Activated CD8-positive, alpha-beta T cell treated with anti-CD3 and anti-CD28 coated beads, Interleukin-2, amount 10 ng/mL, durations not matched to agents 7 days and 5 days (primary cell): ENCODE data around the gene MNAT1. TPM values are rescaled to one million over a fixed set of nuclear protein-coding genes. Genes with fewer than 3 reads are reported as not detected.
"Not testable (repeated sequence)": the region's sequence is repeated elsewhere in the genome, so short reads cannot be mapped to it uniquely, and the experiment has no call there.

Source experiments
- ATAC-seq: fragments of 150-1000 bp; cut with Tn5 transposase; one replicate; pipeline ENCODE4 v1.10.0; 2021; ENCODE audit warnings: moderate library complexity
- CTCF ChIA-PET: fragments of 350-600 bp; sonication (Branson Sonifier 250); formaldehyde crosslinking; loops from one replicate; lab custom pipeline; 2021; ENCODE audit warnings: antibody characterized with exemption; lab: Charles Lee
- POLR2A ChIA-PET: fragments of 350-600 bp; sonication (Branson Sonifier 250); formaldehyde crosslinking; loops from one replicate; lab custom pipeline; 2021; ENCODE audit warnings: antibody characterized with exemption; lab: Charles Lee
- DNase-seq: peaks from one replicate; pipeline ENCODE4 v3.0.0-alpha.2; 2020
- H3K27ac Mint-ChIP-seq: one replicate; pipeline ENCODE4 v1.8.0; 2021; ENCODE audit warnings: mild to moderate bottlenecking, mixed read lengths
- H3K27me3 Mint-ChIP-seq: one replicate; pipeline ENCODE4 v1.8.0; 2021; ENCODE audit warnings: low read depth, mixed read lengths
- H3K36me3 Mint-ChIP-seq: one replicate; pipeline ENCODE4 v1.8.0; 2021; ENCODE audit warnings: low read depth, mixed read lengths
- H3K4me1 Mint-ChIP-seq: one replicate; pipeline ENCODE4 v1.8.0; 2021; ENCODE audit warnings: low read depth, mixed read lengths
- H3K4me3 Mint-ChIP-seq: one replicate; pipeline ENCODE4 v1.8.0; 2021; ENCODE audit warnings: mild to moderate bottlenecking, mixed read lengths
- H3K9me3 Mint-ChIP-seq: one replicate; pipeline ENCODE4 v1.8.0; 2022; ENCODE audit warnings: mixed read lengths; ENCODE audit not compliant: insufficient read depth
- total RNA-seq, 2 experiments: library from RNA; stranded (reverse); gene quantifications; one replicate each; pipeline ENCODE4 v1.2.3, GENCODE V29; 2021

The MNAT1 gene
- total RNA-seq, 2 experiments from 2014 or later: 36.0 to 44.9 TPM

DNA sequence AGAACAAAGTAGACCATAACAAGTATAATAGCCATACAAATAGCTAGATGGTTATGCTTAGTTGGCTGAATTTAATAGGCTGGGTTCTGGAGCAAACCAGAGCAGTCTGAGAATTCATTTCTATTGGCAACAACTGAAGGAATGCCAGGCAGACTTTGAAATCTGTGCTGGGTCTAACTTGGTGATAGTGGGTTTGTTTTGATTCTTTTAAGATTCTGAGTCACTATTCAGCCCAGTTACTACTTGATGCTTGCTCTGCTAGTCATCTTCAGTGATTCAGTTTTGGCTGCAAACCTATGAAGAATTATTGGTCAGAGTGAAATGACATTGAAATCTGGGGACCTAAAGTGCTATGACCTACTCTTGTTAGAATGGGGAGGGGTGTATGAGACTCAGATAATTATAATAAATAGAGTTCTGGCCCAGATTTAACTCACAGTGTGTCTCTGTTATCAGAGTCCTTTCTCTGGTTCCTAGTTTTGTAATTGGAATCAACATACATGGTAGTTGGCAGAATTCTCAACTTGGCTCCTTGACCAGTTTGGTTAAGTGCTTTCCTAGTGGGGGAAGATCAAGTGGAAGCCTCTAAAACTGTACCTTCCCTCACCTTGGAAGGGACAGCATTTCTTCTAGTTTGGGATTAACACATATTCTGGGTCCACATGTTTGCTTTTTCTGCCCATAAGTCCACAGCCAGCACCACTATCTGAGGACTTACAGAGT is 43.5 kb downstream of the MNAT1 start:
- Mint-ChIP-seq H3K27ac (no peak overlapping the region), H3K9me3 (no peaks in the 10 kb centered on the region), H3K36me3 (peaks cover 4% of the 10 kb centered on the region), H3K4me3 (no peak overlapping the region), H3K27me3 (no peaks in the 10 kb centered on the region), H3K4me1 (no peaks in the 10 kb centered on the region)
- DNase-seq (no peak), ATAC-seq (no peak)
- ChIA-PET POLR2A (no interaction called here), CTCF (no interaction called here)

DNA sequence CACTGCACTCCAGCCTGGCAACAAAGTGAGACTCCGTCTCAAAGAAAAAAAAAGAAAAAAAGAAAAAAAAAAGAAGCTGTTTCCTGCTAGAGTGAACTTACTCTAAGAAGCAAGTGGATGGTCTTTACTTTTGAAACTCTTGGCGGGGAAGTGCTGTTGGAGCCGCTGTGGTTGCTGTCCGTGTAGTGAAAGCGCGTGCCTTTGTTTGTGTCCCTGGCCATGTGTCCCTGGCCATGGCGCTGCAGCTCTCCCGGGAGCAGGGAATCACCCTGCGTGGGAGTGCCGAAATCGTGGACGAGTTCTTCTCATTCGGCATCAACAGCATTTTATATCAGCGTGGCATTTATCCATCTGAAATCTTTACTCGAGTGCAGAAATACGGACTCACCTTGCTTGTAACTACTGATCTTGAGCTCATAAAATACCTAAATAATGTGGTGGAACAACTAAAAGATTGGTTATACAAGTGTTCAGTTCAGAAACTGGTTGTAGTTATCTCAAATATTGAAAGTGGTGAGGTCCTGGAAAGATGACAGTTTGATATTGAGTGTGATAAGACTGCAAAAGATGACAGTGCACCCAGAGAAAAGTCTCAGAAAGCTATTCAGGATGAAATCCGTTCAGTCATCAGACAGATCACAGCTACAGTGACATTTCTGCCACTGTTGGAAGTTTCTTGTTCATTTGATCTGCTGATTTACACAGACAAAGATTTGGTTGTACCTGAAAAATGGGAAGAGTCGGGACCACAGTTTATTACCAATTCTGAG is 45.4 kb downstream of the MNAT1 start:
- H3K27ac Mint-ChIP-seq, H3K36me3 Mint-ChIP-seq, H3K9me3 Mint-ChIP-seq, H3K4me1 Mint-ChIP-seq, H3K27me3 Mint-ChIP-seq, CTCF ChIA-PET, H3K4me3 Mint-ChIP-seq, ATAC-seq, DNase-seq, POLR2A ChIA-PET: not testable (repeated sequence)

GRCh38 chr14:60780558-60780957 is 46.0 kb downstream of the MNAT1 start:
- H3K27me3 Mint-ChIP-seq, H3K4me1 Mint-ChIP-seq, DNase-seq, H3K9me3 Mint-ChIP-seq, ATAC-seq, H3K27ac Mint-ChIP-seq, H3K36me3 Mint-ChIP-seq, POLR2A ChIA-PET, CTCF ChIA-PET, H3K4me3 Mint-ChIP-seq: not testable (repeated sequence)

DNA sequence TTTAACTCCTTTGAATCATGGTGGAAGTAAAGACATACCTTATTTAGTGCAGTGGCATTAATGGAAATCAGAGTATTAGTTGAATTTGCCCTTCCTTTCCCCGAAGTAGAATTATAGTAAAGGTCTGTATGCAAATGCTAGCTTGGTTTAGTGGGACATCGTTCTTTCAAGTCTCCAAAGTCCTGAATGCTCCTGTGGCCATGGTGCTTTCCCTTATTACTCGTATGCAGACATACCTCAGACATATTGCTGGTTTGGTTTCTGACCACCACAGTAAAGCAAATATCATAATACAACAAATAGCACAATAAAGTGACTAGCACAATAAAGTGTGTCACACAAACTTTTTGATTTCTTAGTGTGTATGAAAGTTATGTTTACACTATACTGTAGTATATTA is 52.3 kb downstream of the MNAT1 start:
- ChIA-PET POLR2A (no interaction called here), CTCF (no interaction called here)
- no peak overlapping the region for H3K27ac Mint-ChIP-seq
- peaks cover 12% of the 10 kb centered on the region for H3K36me3 Mint-ChIP-seq
- no peaks in the 10 kb centered on the region for H3K27me3 Mint-ChIP-seq
- ATAC-seq (no peak), DNase-seq (no peak)
- H3K4me1 Mint-ChIP-seq: no peaks in the 10 kb centered on the region
- H3K9me3 Mint-ChIP-seq: no peaks in the 10 kb centered on the region
- no peak overlapping the region for H3K4me3 Mint-ChIP-seq

- H3K27ac Mint-ChIP-seq: no peak overlapping the region
- H3K4me3 Mint-ChIP-seq: no peak overlapping the region
- ChIA-PET CTCF (no interaction called here), POLR2A (interaction anchor here (0.6 kb wide), 1 partner anchor 54 kb away, joined by 3 read pairs; no protein-coding TSS in a partner anchor)
- no peaks in the 10 kb centered on the region for H3K9me3 Mint-ChIP-seq
- peaks cover 2% of the 10 kb centered on the region for H3K4me1 Mint-ChIP-seq
- no peak for ATAC-seq
- peaks cover 15% of the 10 kb centered on the region for H3K36me3 Mint-ChIP-seq
- H3K27me3 Mint-ChIP-seq: no peaks in the 10 kb centered on the region
- DNase-seq: no peak
Measured at GRCh38 chr14:60789656-60790055, 55.1 kb downstream of the MNAT1 start.

DNA sequence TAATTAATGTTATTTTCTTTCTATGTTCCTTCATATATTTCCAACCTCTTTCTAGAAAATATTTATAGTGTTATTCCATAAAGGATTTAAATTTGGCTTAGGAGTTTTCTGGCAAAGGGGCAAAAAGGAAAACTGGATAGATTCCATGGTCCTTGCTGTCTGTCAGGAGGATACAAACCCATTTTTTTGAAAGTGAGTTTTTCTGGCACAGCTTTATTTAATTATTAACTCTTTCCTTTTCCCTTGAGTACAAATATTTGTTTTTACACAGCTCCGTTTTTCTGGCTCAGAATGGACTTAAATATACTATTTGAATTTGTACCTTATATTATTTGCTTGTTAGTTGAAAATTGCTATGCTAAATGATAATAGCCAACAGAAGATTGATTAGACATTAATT is 56.3 kb downstream of the MNAT1 start:
- DNase-seq: no peak
- no peak overlapping the region for H3K27ac Mint-ChIP-seq
- peaks cover 17% of the 10 kb centered on the region for H3K36me3 Mint-ChIP-seq
- peaks cover 2% of the 10 kb centered on the region for H3K4me1 Mint-ChIP-seq
- ATAC-seq: no peak
- H3K27me3 Mint-ChIP-seq: no peaks in the 10 kb centered on the region
- H3K4me3 Mint-ChIP-seq: no peak overlapping the region
- H3K9me3 Mint-ChIP-seq: no peaks in the 10 kb centered on the region
- CTCF ChIA-PET: no interaction called here
- POLR2A ChIA-PET: no interaction called here

DNA sequence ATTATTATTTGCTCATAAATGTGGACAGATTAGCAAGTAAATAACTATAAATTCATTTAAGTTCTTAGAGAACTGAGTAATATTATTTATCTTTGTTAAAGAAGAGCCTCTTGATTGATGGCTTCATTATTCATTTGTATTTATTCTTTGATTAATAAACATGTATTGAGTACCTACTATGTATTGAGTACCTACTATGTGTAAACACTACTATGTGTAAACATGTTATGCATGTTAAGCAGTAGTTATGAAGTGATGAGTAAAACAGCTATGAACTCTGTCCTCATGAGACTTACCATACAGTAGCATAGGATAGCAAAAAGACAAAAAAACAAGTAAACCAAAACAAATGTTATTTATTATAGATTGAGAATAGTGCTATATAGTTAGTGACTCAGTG is 61.9 kb downstream of the MNAT1 start:
- Mint-ChIP-seq H3K27ac (no peak overlapping the region), H3K4me1 (peaks cover 2% of the 10 kb centered on the region), H3K27me3 (no peaks in the 10 kb centered on the region), H3K9me3 (no peaks in the 10 kb centered on the region), H3K4me3 (no peak overlapping the region), H3K36me3 (peaks cover 13% of the 10 kb centered on the region)
- CTCF ChIA-PET: no interaction called here
- POLR2A ChIA-PET: no interaction called here
- no peak for DNase-seq
- ATAC-seq: no peak

DNA sequence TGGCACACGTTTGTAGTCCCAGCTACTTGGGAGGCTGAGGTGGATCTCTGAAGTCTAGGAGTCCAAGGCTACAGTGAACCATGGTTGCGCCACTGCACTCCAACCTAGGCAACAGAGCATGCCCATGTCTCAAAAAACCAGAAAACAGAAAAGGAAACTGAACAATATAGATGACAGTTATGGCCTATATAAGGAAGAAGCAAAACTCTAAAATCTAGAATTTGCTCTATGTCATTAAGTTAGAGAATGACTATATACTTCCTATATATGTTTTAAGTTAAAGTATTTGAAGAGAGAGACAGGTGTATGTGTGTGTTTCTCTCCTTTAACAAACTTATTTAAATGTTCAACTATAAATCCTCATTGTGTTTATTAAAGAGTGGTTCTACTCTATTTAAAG is 65.8 kb downstream of the MNAT1 start:
- H3K27me3 Mint-ChIP-seq: no peaks in the 10 kb centered on the region
- H3K4me1 Mint-ChIP-seq: no peaks in the 10 kb centered on the region
- ATAC-seq (no peak), DNase-seq (no peak)
- H3K9me3 Mint-ChIP-seq: no peaks in the 10 kb centered on the region
- H3K36me3 Mint-ChIP-seq: peaks cover 13% of the 10 kb centered on the region
- ChIA-PET CTCF (no interaction called here), POLR2A (no interaction called here)
- H3K4me3 Mint-ChIP-seq: no peak overlapping the region
- H3K27ac Mint-ChIP-seq: no peak overlapping the region

GRCh38 chr14:60803871-60804270 is 69.3 kb downstream of the MNAT1 start:
- no peak for ATAC-seq
- ChIA-PET POLR2A (no interaction called here), CTCF (no interaction called here)
- Mint-ChIP-seq H3K4me1 (no peaks in the 10 kb centered on the region), H3K36me3 (peaks cover 14% of the 10 kb centered on the region), H3K4me3 (no peak overlapping the region), H3K9me3 (no peaks in the 10 kb centered on the region), H3K27me3 (no peaks in the 10 kb centered on the region), H3K27ac (no peak overlapping the region)
- DNase-seq: no peak

DNA sequence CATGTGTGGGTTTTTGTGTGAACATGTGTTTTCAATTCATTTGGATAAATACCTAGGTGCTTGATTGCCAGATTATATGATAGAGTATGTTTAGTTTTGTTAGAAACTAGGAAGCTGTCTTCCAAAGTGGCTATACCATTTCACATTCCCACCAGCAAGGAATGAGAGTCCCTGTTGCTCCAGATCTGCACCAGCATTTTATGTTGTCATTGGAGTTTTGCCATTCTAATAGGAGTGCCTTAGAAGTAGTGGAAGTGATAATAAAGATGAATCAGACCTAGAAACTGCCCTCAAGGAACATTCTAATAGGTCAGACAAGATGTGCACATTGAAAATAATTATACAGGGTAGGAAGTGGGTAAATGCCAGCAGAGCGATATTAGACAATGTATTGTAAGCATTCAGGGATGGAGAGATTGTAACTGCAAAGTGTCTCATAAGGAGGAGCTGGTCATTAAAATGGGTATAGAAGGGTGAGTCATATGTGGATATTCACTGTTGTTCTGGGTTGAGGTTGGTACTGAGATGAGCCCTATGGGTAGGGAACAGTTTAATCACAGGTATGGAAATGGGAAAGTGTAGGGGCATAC is 71.4 kb downstream of the MNAT1 start:
- Mint-ChIP-seq H3K27ac (no peak overlapping the region), H3K9me3 (no peaks in the 10 kb centered on the region), H3K4me1 (no peaks in the 10 kb centered on the region), H3K36me3 (peaks cover 9% of the 10 kb centered on the region), H3K27me3 (no peaks in the 10 kb centered on the region), H3K4me3 (no peak overlapping the region)
- DNase-seq (no peak), ATAC-seq (no peak)
- CTCF ChIA-PET: no interaction called here
- POLR2A ChIA-PET: no interaction called here

- Mint-ChIP-seq H3K4me3 (no peak overlapping the region), H3K36me3 (peaks cover 8% of the 10 kb centered on the region), H3K27ac (no peak overlapping the region), H3K4me1 (no peaks in the 10 kb centered on the region), H3K27me3 (no peaks in the 10 kb centered on the region), H3K9me3 (no peaks in the 10 kb centered on the region)
- DNase-seq: no peak
- POLR2A ChIA-PET: no interaction called here
- CTCF ChIA-PET: no interaction called here
- no peak for ATAC-seq
Measured at GRCh38 chr14:60807247-60807646, 72.7 kb downstream of the MNAT1 start.

- Mint-ChIP-seq H3K4me3 (no peak overlapping the region), H3K36me3 (peaks cover 14% of the 10 kb centered on the region), H3K27me3 (no peaks in the 10 kb centered on the region), H3K4me1 (no peaks in the 10 kb centered on the region), H3K9me3 (no peaks in the 10 kb centered on the region), H3K27ac (no peak overlapping the region)
- POLR2A ChIA-PET: no interaction called here
- DNase-seq: no peak
- CTCF ChIA-PET: no interaction called here
- no peak for ATAC-seq
Measured at GRCh38 chr14:60807971-60808370, 73.4 kb downstream of the MNAT1 start.
